ENCODE measurements around the gene PM20D1. TPM values are rescaled to one million over a fixed set of nuclear protein-coding genes. Genes with fewer than 3 reads are reported as not detected.

PM20D1 gene
- total and polyA plus RNA-seq, 10 of the 15 experiments (the other 5 are each of a cell fraction or from before 2014, with no cell fraction given) = not detected

DNA sequence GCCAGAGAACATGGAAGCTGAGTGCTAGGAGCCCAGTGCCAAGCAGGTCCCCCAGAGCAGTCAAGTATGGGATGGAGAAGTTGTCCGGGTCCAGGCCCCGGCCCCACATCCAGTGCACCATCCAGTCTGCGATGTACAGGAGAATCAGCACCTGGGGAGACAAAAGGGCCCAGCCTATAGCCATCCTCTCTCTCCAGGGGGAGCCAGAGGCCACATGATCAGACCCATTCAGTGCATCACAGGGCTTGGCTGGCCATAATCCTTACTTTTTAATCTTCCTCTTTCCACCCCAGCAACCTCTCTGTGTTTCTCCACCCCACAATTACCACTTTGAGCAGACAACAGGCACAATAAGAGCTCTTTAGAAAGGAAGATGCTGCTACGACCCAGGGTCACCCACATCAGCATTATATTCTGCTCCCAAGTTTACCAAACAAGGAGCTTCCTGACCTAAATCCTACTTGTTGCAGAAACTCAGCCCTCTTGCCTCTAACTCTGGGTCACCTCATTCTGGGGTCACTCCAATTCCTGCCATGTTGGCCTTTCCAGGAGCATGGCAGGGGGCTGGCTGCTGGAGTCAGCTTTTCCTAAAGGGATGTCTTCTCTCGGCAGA is 58.3 kb downstream of the PM20D1 start (continued):
- TF ChIP-seq, protein P1, sequence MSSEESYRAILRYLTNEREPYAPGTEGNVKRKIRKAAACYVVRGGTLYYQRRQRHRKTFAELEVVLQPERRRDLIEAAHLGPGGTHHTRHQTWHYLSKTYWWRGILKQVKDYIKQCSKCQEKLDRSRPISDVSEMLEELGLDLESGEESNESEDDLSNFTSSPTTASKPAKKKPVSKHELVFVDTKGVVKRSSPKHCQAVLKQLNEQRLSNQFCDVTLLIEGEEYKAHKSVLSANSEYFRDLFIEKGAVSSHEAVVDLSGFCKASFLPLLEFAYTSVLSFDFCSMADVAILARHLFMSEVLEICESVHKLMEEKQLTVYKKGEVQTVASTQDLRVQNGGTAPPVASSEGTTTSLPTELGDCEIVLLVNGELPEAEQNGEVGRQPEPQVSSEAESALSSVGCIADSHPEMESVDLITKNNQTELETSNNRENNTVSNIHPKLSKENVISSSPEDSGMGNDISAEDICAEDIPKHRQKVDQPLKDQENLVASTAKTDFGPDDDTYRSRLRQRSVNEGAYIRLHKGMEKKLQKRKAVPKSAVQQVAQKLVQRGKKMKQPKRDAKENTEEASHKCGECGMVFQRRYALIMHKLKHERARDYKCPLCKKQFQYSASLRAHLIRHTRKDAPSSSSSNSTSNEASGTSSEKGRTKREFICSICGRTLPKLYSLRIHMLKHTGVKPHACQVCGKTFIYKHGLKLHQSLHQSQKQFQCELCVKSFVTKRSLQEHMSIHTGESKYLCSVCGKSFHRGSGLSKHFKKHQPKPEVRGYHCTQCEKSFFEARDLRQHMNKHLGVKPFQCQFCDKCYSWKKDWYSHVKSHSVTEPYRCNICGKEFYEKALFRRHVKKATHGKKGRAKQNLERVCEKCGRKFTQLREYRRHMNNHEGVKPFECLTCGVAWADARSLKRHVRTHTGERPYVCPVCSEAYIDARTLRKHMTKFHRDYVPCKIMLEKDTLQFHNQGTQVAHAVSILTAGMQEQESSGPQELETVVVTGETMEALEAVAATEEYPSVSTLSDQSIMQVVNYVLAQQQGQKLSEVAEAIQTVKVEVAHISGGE (CRISPR knock-in tag; IDR thresholded peaks at IDR 0.05) = no peak
- no peak for TF ChIP-seq ZBTB33 (IDR thresholded peaks at IDR 0.05)
- TF ChIP-seq LARP7 (IDR thresholded peaks at IDR 0.05) = no peak
- no peak for TF ChIP-seq HDAC6 (IDR thresholded peaks at IDR 0.05; ENCODE audit: unreplicated experiment)

DNA sequence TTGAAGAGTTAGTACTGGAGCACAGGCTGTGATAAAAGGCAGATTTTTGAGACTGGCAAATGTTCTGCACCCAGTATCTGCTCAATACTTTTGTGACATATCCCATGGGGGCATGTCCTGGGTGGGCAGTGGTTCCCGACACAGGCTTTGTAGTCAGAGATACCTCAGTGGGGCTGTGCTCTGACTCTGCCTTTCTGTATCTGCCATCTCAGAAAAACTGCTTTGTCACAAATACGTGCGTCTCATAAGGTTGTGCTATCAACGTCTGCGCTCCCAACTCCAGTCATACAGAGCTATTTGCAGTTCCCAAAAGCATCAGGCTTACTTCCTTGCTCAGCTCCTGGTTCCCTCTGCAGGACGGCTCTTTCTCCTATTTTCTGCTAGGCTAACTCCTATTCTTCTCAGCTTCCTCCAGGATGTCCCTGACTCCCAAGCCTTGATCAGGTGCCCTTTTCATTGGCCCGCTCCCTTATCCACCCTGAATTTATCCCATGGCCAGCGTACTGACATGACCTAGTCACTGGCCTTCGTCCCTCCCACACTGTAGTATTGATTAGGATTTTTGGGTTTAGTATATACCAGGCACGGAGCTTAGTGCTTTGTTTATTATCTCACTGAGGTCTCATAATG is 62.5 kb downstream of the PM20D1 start:
- Histone ChIP-seq H3K4me3 (no peak overlapping the region), H4K20me1 (ENCODE audit: control insufficient read depth, insufficient read depth) (no peaks in the 10 kb centered on the region), H3K27me3 (replicated peaks in 1 of 2; ENCODE audit: control insufficient read depth in 2 of 2, insufficient read depth in 2 of 2, low read length in 1 of 2) (peaks cover 0 to 6% of the 10 kb centered on the region in 2 experiments; a peak in 2 of 4 replicates), H2AFZ (ENCODE audit: control insufficient read depth, low read depth, low read length) (no peak overlapping the region), H3K9me3 (replicated peaks; ENCODE audit: control insufficient read depth, insufficient read depth, low read length) (no peaks in the 10 kb centered on the region), H3K4me2 (ENCODE audit: control insufficient read depth, insufficient read depth) (no peak overlapping the region), H3K4me1 (ENCODE audit: control insufficient read depth, insufficient read depth, low read length) (no peaks in the 10 kb centered on the region), H3K9ac (ENCODE audit: control insufficient read depth, insufficient read depth, low read length) (no peak overlapping the region), H3K36me3 (ENCODE audit: control insufficient read depth in 2 of 2, insufficient read depth in 2 of 2, low read length in 1 of 2) (no peaks in the 10 kb centered on the region), H3K27ac (ENCODE audit: control insufficient read depth, insufficient read depth) (no peak overlapping the region), H3K79me2 (ENCODE audit: control insufficient read depth, insufficient read depth, low read length) (no peaks in the 10 kb centered on the region)
- DNase-seq (ENCODE audit: low read depth, low spot score) (no peak), FAIRE-seq (no peak), ATAC-seq (no peak)
- POLR2A ChIA-PET = no interaction called here
- SMC1A ChIA-PET (ENCODE audit: uncharacterized antibody, unreplicated experiment) = interaction anchor here (0.6 to 3.3 kb wide), 4 partner anchors 12 to 196 kb away, joined by 3 to 14 read pairs (median 3); partner anchors contain the start of gene RAB29
- in situ Hi-C loops (cut with MboI) = no loop called here
- 77% methylated on average over 10 of the region's 10 CpGs for WGBS (ENCODE audit: insufficient coverage, insufficient replicate concordance, low lambda C conversion rate, missing lambda C conversion rate)
- RAD21 ChIA-PET (ENCODE audit: unreplicated experiment) = interaction anchor here (1.2 to 2.3 kb wide), 4 partner anchors 123 to 321 kb away, joined by 3 to 12 read pairs (median 3); no protein-coding TSS in a partner anchor
- no TSS peak for BruUV-seq (replicated peaks)
- CTCF ChIA-PET = interaction anchor here (1.4 to 14.2 kb wide), 4 partner anchors 120 to 195 kb away, joined by 3 to 222 read pairs (median 9); no protein-coding TSS in a partner anchor
- intact Hi-C loops (cut with micrococcal nuclease; ENCODE audit: unreplicated experiment) = no loop called here
- TF ChIP-seq RELA (IDR thresholded peaks at IDR 0.05; ENCODE audit: borderline replicate concordance, partially characterized antibody) = no peak
- TF ChIP-seq, protein P2, sequence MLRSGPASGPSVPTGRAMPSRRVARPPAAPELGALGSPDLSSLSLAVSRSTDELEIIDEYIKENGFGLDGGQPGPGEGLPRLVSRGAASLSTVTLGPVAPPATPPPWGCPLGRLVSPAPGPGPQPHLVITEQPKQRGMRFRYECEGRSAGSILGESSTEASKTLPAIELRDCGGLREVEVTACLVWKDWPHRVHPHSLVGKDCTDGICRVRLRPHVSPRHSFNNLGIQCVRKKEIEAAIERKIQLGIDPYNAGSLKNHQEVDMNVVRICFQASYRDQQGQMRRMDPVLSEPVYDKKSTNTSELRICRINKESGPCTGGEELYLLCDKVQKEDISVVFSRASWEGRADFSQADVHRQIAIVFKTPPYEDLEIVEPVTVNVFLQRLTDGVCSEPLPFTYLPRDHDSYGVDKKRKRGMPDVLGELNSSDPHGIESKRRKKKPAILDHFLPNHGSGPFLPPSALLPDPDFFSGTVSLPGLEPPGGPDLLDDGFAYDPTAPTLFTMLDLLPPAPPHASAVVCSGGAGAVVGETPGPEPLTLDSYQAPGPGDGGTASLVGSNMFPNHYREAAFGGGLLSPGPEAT (IDR thresholded peaks at IDR 0.05; ENCODE audit: low read depth) = no peak
- TF ChIP-seq NBN (IDR thresholded peaks at IDR 0.05) = no peak
- TF ChIP-seq EZH2 (IDR thresholded peaks at IDR 0.05; ENCODE audit: borderline replicate concordance, control insufficient read depth, low read depth, low read length) = no peak
- no peak for TF ChIP-seq ZBTB4 (CRISPR knock-in tag; IDR thresholded peaks at IDR 0.05)
- no peak for TF ChIP-seq STAT1 (conservative IDR thresholded peaks at IDR 0.05)
